Activated T-cell treated with anti-CD3 and anti-CD28 coated beads, Interleukin-2, amount 50 U/mL, for 1 hour (primary cell): ENCODE results near the gene ARF6.
"Not testable (repeated sequence)": the region's sequence is repeated elsewhere in the genome, so short reads cannot be mapped to it uniquely, and the experiment has no call there.

Experiments used
- DNase-seq: peaks from one replicate; pipeline ENCODE4 v3.0.0-alpha.2; 2020

The ARF6 gene

DNA sequence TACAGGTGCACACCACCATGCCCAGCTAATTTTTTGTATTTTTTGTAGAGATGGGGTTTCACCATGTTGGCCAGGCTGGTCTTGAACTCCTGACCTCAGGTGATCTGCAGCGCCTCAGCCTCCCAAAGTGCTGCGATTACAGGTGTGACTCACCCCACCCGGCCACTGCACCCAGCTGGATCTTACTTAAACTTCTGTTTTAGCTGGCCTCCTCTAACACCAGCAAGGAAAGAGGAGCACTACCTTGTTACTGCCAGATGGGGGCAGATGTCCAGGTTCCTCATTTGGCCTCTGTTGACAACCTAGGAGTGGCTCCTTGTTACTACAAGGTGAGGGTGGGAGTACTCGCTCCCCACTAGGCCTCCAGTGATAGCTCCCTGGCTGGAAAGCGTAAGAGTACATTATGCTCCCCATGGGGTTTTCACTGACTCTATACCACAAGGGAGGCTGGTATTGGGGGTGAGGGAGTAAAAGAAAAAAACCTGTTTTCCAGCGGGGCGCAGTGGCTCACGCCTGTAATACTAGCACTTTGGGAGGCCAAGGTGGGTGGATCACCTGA is 13.2 kb upstream of the ARF6 start:
- peak; percentile 51 for DNase-seq

GRCh38 chr14:49880267-49881064 is 12.4 kb upstream of the ARF6 start:
- no peak for DNase-seq

- no peak for DNase-seq
Observed at GRCh38 chr14:49881350-49882001, 11.4 kb upstream of the ARF6 start.

DNA sequence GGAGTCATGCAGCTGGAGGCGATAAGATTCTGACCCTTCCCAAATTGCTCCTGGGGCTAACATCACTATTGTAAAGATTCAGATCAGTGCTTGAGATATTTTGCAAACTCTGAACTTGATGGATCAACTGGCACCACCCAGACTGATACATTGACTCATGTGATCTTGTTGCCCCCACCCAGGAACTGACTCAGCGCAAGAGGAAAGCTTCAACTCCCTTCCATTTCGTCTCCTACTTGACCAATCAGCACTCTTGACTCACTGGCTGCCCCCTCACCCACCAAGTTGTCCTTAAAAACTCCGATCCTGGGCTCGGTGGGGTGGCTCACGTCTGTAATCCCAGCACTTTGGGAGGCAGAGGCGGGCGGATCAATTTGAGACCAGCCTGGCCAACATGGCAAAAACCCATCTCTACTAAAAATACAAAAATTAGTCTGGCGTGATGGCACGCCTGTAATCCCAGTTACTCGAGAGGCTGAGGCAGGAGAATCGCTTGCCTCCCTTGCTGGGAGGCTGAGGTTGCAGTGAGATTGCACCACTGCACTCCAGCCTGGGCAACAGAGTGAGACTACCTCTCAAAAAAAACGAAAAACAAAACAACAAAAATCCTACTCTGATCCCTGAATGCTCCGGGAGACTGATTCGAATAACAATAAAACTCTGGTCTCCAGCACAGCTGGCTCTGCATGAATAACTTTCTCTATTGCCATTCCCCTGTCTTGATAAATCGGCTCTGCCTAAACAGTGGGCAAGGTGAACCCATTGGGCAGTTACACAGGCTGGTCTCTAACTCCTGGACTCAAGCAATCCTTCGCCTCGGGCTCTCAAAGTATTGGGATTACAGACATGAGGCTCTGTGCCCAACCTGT is 9.8 kb upstream of the ARF6 start:
- DNase-seq: no peak

DNA sequence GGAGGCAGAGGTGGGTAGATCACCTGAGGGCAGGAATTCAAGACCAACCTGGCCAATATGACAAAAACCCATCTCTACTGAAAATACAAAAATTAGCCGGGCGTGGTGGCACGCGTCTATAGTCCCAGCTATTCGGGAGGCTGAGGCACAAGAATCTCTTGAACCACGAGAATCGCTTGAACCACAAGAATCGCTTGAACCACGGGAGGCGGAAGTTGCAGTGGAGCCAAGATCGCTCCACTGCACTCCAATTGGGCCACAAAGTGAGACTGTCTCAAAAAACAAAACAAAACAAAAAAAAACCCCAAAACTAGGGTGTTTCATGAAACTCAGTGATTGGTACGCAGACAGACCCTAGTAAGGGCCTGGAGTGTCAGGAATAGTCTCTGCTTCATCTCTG is 6.4 kb upstream of the ARF6 start:
- no peak for DNase-seq

DNA sequence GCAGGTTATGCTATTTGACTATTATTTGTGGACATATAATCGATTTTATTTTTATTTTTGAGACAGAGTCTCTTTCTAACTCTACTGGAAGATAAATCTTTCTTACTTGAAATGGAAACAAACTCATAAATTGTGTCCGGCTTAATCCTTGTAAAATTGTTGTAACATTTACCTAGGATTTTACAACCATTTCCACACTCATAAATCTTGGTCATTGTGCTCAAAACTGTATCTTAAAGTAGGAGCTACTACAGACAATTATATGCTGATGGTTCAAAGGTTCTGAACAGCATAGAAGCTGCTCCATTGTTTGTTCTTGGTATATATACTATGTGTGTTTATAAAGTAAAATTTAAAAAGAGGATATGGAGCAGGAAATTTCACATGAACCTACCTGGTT is 4.6 kb upstream of the ARF6 start:
- no peak for DNase-seq

DNA sequence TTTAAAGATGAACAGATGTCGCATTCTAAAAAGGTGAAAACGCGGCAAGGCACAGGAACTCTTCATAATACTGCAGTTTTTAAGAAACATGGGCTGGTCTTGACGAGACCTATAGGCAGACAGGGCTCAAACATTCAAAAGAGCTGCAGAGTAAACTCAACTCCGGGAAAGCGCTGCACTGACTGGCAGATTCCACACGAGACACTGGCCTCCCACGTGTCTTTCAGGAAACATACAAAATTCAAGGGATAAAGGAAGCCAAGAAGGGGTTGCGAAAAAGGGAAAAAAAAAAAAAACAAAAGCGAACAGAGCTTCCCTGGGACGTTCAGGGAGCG is 614 bp upstream of the ARF6 start:
- no peak for DNase-seq

GRCh38 chr14:49893309-49894213 is 679 bp downstream of the ARF6 start:
- peak; percentile 76 for DNase-seq

GRCh38 chr14:49894214-49895107 is 1.6 kb downstream of the ARF6 start:
- not testable (repeated sequence) for DNase-seq

GRCh38 chr14:49895480-49895879 is 2.6 kb downstream of the ARF6 start:
- DNase-seq: no peak

DNA sequence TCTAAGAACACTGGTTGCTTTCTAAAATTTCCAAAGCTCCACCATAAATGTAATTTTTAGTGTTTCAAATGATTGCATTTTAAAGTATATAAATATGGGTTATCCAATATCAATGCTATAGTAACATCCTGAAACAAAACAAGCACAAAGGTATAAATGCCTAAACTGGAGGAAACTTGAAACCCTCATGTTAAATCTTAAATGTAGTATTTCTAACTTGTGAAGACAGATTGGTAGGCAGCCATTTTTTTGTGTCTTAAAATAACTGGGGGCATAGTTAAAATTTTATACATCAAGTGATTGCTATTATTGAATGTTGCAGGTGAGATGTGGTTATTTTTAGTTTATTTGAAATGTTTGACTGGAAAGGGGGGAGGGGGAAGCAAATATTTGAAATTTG is 3.4 kb downstream of the ARF6 start:
- not testable (repeated sequence) for DNase-seq

DNA sequence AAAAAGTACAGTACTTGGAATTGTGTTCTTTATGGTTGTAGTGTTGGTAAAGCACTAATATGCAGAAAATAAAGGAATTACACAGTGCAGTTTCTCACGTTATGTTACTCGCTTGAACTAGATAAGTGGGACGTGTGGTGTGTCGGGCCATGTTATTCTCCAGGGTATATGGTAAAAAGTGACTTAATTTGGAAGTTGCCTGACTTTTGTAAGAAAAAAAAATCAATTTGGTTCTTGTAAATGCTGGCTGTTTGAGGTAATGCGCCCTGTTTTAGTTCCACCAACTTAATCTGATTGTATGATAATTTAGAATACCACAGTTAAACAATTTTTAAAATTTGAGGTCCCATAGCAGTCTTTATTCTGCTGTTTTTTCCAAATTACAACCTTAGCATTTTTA is 4.1 kb downstream of the ARF6 start:
- DNase-seq: no peak

DNA sequence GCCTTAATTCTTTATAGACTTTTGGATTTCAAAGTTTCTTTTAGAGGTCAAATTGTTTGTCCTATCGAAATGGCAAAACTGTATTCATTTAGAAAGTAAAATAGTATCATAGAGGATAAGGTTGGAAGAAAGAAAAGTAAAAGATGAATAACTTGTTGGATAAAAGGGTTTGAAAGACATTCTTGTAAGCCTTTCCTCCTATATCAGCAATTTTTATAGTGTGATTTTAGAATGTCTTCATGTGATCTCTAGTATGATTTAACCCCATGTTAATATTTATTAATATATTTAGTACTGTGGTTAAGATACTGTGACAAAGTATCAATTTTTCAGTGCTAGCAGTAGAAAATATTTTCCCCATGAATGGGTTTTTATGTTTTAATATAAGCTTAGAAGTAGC is 4.5 kb downstream of the ARF6 start:
- no peak for DNase-seq

GRCh38 chr14:49897965-49898364 is 5.1 kb downstream of the ARF6 start:
- DNase-seq: no peak

DNA sequence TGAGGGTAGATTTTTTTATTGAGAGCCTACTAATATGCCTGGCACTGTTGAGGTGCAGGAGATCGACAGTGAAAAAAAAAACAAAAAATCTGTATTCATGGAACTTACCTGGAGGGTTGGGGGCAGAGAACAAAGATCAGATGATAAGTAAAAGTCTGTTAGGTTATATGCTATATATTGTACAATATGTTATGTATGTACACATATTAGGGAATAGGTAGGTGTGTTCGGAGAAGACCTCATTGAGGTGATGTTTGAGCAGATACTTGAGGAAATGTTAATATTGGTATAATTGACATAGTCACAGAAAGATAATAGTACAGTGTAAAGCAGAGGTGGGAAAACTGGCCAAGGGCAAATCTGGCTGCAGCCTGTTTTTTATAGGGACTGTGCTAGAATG is 5.6 kb downstream of the ARF6 start:
- DNase-seq: no peak

DNA sequence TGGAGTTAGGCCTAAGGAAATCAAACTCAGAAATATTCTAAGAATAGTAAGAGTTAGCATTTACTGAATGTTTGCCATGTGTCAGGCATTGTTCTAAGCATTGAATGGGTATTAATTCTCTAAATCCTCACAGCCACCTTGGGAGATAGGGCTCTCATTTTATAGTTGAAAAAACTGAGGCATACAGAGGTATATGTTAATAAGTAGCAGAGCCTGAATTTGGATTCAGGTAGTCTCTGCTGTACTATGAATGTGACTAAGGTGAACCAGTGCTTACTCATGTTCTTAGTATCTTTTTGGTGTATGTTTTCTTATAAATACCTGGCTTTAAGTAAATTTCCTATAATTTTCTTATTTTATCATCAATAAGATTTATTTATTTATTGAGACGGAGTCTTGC is 8.1 kb downstream of the ARF6 start:
- DNase-seq: no peak

DNA sequence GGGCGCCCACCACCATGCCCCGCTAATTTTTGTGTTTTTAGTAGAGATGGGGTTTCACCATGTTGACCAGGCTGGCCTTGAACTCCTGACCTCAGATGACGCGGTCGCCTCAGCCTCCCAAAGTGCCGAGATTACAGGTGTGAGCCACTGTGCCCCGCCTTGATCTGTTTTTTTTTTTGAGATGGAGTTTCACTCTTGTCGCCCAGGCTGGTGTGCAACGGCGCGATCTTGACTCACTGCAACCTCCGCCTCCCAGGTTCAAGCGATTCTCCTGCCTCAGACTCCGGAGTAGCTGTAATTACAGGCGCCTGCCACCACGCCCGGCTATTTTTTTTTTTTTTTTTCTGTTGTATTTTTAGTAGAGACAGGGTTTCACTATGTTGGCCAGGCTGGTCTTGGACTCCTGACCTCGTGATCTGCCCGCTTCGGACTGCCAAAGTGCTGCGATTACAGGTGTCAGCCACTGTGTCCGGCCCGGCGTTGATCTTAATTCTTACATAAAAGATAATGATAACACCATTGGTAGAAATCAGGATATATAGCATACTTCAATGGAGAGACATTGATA is 9.9 kb downstream of the ARF6 start:
- DNase-seq: not testable (repeated sequence)

GRCh38 chr14:49904270-49904669 is 11.4 kb downstream of the ARF6 start:
- no peak for DNase-seq

- DNase-seq: no peak
Observed at GRCh38 chr14:49905989-49906388, 13.1 kb downstream of the ARF6 start.

DNA sequence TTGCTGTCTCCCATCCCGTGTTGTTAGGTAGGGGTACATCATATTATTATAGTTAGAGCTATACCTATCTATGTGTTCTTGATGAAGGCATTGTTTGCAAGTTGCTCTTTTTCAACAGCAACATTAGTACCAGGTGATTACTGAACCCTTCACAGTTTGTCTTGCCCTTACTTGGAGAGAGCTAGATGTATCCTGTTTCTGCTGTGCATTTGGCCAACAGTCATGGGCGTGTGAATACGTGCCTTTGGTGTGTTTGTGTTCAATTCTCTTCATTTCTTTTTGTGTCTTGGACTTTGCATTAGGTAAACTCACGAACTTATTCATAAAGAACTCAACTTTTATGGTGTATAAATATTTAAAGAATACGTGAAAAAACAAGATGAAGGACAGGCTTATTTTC is 14.3 kb downstream of the ARF6 start:
- DNase-seq: no peak

DNA sequence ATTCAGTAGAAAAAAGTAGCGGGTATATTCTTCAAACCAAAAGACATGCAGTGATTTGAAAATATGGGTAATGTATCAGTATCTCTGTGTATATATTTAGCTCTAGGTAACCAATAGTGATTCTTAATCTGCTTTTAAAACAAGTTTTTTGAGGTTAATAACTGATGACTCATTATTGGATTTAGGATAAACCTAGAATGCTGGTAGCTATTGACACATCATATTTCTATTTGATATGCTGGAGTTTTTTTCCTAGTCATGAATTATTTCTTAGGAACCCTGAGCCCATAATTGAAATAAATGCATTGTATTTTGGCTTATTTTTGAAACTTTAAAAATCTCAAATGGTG is 15.5 kb downstream of the ARF6 start:
- no peak for DNase-seq
